CD14-positive monocyte (primary cell): ENCODE results near the gene TERT. TPM values are rescaled to one million over a fixed set of nuclear protein-coding genes. Genes with fewer than 3 reads are reported as not detected.

Experiments used
- DNase-seq, 3 donors: peaks; one replicate each; pipeline ENCODE4 v3.0.0-alpha.2; 2011 to 2022
- H2AFZ ChIP-seq: 2 replicates; pipeline ENCODE4 v1.6.0; 2012; ENCODE audit warnings: mild to moderate bottlenecking, low read depth, low read length, inconsistent platforms; ENCODE audit not compliant: insufficient read depth, poor library complexity, severe bottlenecking
- H3K27ac ChIP-seq, 2 donors: 1 replicate in 1 of 2; 2 replicates in 1 of 2; pipeline ENCODE4 v1.5.1; 2012 to 2013; ENCODE audit warnings: low read length in 2 of 2, control low read depth in 1 of 2, inconsistent platforms in 1 of 2, low read depth in 1 of 2, mild to moderate bottlenecking in 1 of 2
- H3K27me3 ChIP-seq, 2 donors: one replicate each; pipeline versions ENCODE4 v1.6.0 to v1.6.1; 2011 to 2013; ENCODE audit warnings: low read length in 2 of 2; ENCODE audit not compliant: control insufficient read depth in 2 of 2, insufficient read depth in 2 of 2
- H3K36me3 ChIP-seq, 2 donors: replicated peaks in 1 of 2; 1 replicate in 1 of 2; 2 replicates in 1 of 2; pipeline versions ENCODE4 v1.5.1 to v1.6.1; 2012 to 2013; ENCODE audit warnings: low read length in 2 of 2, control low read depth in 1 of 2, inconsistent platforms in 1 of 2, mild to moderate bottlenecking in 1 of 2; ENCODE audit not compliant: insufficient read depth in 2 of 2, control insufficient read depth in 1 of 2
- H3K4me1 ChIP-seq, 2 donors: 1 replicate in 1 of 2; 2 replicates in 1 of 2; pipeline versions ENCODE4 v1.5.1 to v1.6.1; 2012 to 2013; ENCODE audit warnings: low read length in 2 of 2, control low read depth in 1 of 2, inconsistent platforms in 1 of 2, mild to moderate bottlenecking in 1 of 2, moderate library complexity in 1 of 2; ENCODE audit not compliant: insufficient read depth in 2 of 2, control insufficient read depth in 1 of 2
- H3K4me2 ChIP-seq: replicated peaks from 2 replicates; pipeline ENCODE3; 2012; ENCODE audit warnings: low read length, moderate library complexity, mild to moderate bottlenecking; ENCODE audit not compliant: poor library complexity, severe bottlenecking; ENCODE audit errors: extremely low read depth
- H3K4me3 ChIP-seq, 3 experiments: fragments of 200-600 bp in 1 of 3; sonication (generic) in 1 of 3; replicated peaks in 1 of 3; 1 replicate in 2 of 3; 2 replicates in 1 of 3; pipeline ENCODE4 v1.5.1; 2011 to 2013; ENCODE audit warnings: low read length in 3 of 3, mild to moderate bottlenecking in 3 of 3, control low read depth in 2 of 3, low read depth in 2 of 3, inconsistent platforms in 1 of 3, moderate library complexity in 1 of 3
- H3K79me2 ChIP-seq: 2 replicates; pipeline ENCODE4 v1.6.0; 2012; ENCODE audit warnings: mild to moderate bottlenecking, control low read depth, inconsistent platforms, low read length, moderate library complexity; ENCODE audit not compliant: insufficient read depth
- H3K9ac ChIP-seq: 2 replicates; pipeline ENCODE4 v1.6.0; 2017; ENCODE audit warnings: low read length, mild to moderate bottlenecking; ENCODE audit not compliant: insufficient read depth, poor library complexity, severe bottlenecking
- H3K9me3 ChIP-seq, 2 donors: replicated peaks in 1 of 2; 1 replicate in 1 of 2; 2 replicates in 1 of 2; pipeline versions ENCODE4 v1.5.1 to v1.6.1; 2012 to 2013; ENCODE audit warnings: low read length in 2 of 2, control low read depth in 1 of 2; ENCODE audit not compliant: control insufficient read depth in 1 of 2, insufficient read depth in 1 of 2
- H4K20me1 ChIP-seq: 2 replicates; pipeline ENCODE4 v1.6.0; 2012; ENCODE audit warnings: mild to moderate bottlenecking, low read length, control low read depth, moderate library complexity; ENCODE audit not compliant: insufficient read depth
- H3K27ac Mint-ChIP-seq, 7 donors: one replicate each; pipeline ENCODE4 v1.8.0; 2020; ENCODE audit warnings: mild to moderate bottlenecking in 7 of 7, mixed read lengths in 7 of 7, moderate library complexity in 6 of 7, inconsistent platforms in 2 of 7
- H3K27me3 Mint-ChIP-seq, 3 donors: one replicate each; pipeline ENCODE4 v1.8.0; 2021 to 2022; ENCODE audit warnings: low read depth in 3 of 3, mild to moderate bottlenecking in 3 of 3, mixed read lengths in 3 of 3, moderate library complexity in 3 of 3, inconsistent platforms in 1 of 3
- H3K36me3 Mint-ChIP-seq, 2 donors: one replicate each; pipeline ENCODE4 v1.8.0; 2020; ENCODE audit warnings: mixed read lengths in 2 of 2, inconsistent platforms in 1 of 2, mild to moderate bottlenecking in 1 of 2
- H3K4me1 Mint-ChIP-seq: one replicate; pipeline ENCODE4 v1.8.0; 2020; ENCODE audit warnings: mild to moderate bottlenecking, mixed read lengths
- H3K4me3 Mint-ChIP-seq, 2 donors: one replicate each; pipeline ENCODE4 v1.8.0; 2020; ENCODE audit warnings: mild to moderate bottlenecking in 2 of 2, mixed read lengths in 2 of 2, moderate library complexity in 1 of 2
- H3K9me3 Mint-ChIP-seq, 7 donors: one replicate each; pipeline ENCODE4 v1.8.0; 2020 to 2022; ENCODE audit warnings: mixed read lengths in 7 of 7, mild to moderate bottlenecking in 6 of 7, moderate library complexity in 6 of 7, inconsistent platforms in 2 of 7
- WGBS: methylation state at CpG from one replicate; pipeline ENCODE4 v1.1.5; 2013; ENCODE audit warnings: missing lambda C conversion rate; ENCODE audit not compliant: insufficient coverage; 5-methylcytosine and 5-hydroxymethylcytosine counted together
- intact Hi-C, 2 donors: fragments of 100-400 bp; cut with micrococcal nuclease; formaldehyde crosslinking; loops; one replicate each; pipeline versions ENCODE4 v1.15.0 to v1.15.1; 2023
- polyA plus RNA-seq, 3 donors: library from polyadenylated mRNA; depleted of rRNA in 1 of 3; unstranded in 2 of 3; stranded (reverse) in 1 of 3; fragments of 300-500 nt in 2 of 3; fragments of >200 nt in 1 of 3; fragmentation: Illumina TruSeq in 2 of 3; gene quantifications; 1 replicate in 2 of 3; 2 replicates in 1 of 3; pipeline ENCODE4 v1.2.3, GENCODE V29; 2012 to 2021
- TF ChIP-seq, protein P1 (sequence below): fragments of 200-600 bp; IDR thresholded peaks from one replicate; pipeline ENCODE4 v1.8.0; 2022; ENCODE audit warnings: antibody characterized with exemption, mild to moderate bottlenecking

TERT gene
- polyA plus RNA-seq, 3 donors = not detected

DNA sequence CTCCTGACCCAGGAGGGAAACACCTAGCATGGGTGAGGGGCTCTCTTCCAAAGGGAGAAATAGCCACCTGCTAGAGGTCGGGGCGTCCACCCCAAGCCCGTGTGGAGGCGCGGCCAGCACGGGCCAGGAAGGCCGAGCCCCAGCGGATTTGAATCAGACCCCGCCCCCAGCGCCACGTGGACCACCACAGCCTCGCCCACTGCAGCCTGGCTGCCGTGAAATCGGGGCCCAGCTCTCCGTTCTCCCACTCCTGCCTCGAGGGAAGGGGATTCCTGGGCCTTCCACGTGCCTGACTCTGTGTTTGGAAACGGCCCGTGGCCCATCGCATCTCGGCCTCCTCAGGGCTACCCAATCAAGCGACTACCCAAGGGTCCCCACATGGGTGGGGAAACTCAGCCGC, 38.1 kb downstream of the TERT start:
- TF ChIP-seq, protein P1, sequence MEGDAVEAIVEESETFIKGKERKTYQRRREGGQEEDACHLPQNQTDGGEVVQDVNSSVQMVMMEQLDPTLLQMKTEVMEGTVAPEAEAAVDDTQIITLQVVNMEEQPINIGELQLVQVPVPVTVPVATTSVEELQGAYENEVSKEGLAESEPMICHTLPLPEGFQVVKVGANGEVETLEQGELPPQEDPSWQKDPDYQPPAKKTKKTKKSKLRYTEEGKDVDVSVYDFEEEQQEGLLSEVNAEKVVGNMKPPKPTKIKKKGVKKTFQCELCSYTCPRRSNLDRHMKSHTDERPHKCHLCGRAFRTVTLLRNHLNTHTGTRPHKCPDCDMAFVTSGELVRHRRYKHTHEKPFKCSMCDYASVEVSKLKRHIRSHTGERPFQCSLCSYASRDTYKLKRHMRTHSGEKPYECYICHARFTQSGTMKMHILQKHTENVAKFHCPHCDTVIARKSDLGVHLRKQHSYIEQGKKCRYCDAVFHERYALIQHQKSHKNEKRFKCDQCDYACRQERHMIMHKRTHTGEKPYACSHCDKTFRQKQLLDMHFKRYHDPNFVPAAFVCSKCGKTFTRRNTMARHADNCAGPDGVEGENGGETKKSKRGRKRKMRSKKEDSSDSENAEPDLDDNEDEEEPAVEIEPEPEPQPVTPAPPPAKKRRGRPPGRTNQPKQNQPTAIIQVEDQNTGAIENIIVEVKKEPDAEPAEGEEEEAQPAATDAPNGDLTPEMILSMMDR = no peak
- intact Hi-C loops = no loop called here
- DNase-seq = no peak
- Histone ChIP-seq H3K9me3 (peaks cover 0 to 7% of the 10 kb centered on the region in 2 donors), H3K9ac (no peak overlapping the region), H3K4me1 (no peaks in the 10 kb centered on the region), H4K20me1 (no peaks in the 10 kb centered on the region), H3K27me3 (no peaks in the 10 kb centered on the region), H3K36me3 (no peaks in the 10 kb centered on the region), H3K27ac (no peak overlapping the region), H2AFZ (no peak overlapping the region), H3K4me3 (no peak overlapping the region), H3K4me2 (no peak overlapping the region), H3K79me2 (no peaks in the 10 kb centered on the region)
- Mint-ChIP-seq H3K4me1 (no peaks in the 10 kb centered on the region), H3K9me3 (peaks cover 0 to 9% (median 7%) of the 10 kb centered on the region in 7 donors), H3K4me3 (no peak overlapping the region), H3K36me3 (no peaks in the 10 kb centered on the region), H3K27me3 (peaks cover 0 to 4% (median 4%) of the 10 kb centered on the region in 3 donors), H3K27ac (no peak overlapping the region)
- WGBS = 92% methylated on average over 23 of the region's 23 CpGs

DNA sequence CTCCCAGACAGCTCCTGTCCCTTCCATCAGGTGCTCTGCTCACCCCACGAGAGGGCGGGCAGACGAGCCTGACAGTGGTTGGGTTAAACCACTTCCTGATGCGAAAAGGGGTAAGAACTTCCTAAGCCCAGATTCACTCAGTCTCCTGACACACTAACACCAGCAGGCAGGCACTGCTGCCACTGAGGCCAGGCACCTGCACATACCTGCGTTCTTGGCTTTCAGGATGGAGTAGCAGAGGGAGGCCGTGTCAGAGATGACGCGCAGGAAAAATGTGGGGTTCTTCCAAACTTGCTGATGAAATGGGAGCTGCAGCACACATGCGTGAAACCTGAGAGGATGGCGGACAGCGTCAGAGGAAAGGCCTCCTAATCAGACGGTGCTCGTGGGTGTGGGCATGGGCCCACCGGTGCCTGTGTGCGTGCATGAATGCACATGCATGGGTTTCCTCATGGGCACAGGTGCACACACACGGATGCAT, 39.7 kb downstream of the TERT start:
- WGBS = 87% methylated on average over 12 of the region's 16 CpGs
- no peak overlapping the region for H3K27ac ChIP-seq
- H3K4me1 ChIP-seq = no peaks in the 10 kb centered on the region
- no peak overlapping the region for H3K9ac ChIP-seq
- Mint-ChIP-seq H3K4me1 (no peaks in the 10 kb centered on the region), H3K4me3 (no peak overlapping the region), H3K36me3 (no peaks in the 10 kb centered on the region), H3K27me3 (peaks cover 0 to 7% (median 5%) of the 10 kb centered on the region in 3 donors), H3K27ac (no peak overlapping the region), H3K9me3 (peaks cover 0 to under 1% (median 0%) of the 10 kb centered on the region in 7 donors)
- intact Hi-C loops = no loop called here
- H3K27me3 ChIP-seq = no peaks in the 10 kb centered on the region
- no peak overlapping the region for H3K4me3 ChIP-seq
- H3K36me3 ChIP-seq = no peaks in the 10 kb centered on the region
- no peak overlapping the region for H2AFZ ChIP-seq
- no peaks in the 10 kb centered on the region for H3K9me3 ChIP-seq
- H3K79me2 ChIP-seq = no peaks in the 10 kb centered on the region
- no peaks in the 10 kb centered on the region for H4K20me1 ChIP-seq
- TF ChIP-seq, protein P1 = no peak
- DNase-seq = no peak
- no peak overlapping the region for H3K4me2 ChIP-seq
